ENCODE measurements around the gene LSS.

LSS gene

DNA sequence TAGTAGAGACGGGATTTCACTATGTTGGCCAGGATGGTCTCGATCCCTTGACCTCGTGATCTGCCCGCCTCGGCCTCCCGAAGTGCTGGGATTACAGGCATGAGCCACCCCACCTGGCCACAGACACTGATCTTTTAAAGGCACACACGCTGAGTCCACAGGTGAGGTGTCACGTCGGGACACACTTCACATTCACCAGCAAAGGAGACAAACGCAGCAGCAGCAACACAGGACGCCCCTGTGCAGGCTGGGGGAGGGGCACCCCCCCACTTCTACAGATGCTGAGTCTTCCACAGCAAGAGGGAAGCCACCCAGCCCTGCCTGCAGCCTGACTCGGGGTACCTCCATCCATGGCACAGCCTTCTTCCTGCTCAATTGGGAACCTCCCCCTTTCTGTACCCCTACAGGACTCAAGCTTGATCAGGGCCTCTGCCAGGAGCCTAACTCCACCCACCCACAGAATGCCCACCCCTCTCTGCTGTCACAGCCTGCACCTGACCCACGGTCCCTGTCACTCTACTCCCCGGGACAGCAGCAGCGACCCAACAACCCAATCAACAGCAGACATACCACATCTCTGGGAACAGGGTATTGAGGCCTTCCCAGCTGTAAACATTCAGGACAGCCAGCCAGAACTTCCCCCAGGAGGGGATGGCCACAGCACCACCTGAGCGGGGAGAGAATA is 9.5 kb downstream of the LSS start:
- no peak for DNase-seq

DNA sequence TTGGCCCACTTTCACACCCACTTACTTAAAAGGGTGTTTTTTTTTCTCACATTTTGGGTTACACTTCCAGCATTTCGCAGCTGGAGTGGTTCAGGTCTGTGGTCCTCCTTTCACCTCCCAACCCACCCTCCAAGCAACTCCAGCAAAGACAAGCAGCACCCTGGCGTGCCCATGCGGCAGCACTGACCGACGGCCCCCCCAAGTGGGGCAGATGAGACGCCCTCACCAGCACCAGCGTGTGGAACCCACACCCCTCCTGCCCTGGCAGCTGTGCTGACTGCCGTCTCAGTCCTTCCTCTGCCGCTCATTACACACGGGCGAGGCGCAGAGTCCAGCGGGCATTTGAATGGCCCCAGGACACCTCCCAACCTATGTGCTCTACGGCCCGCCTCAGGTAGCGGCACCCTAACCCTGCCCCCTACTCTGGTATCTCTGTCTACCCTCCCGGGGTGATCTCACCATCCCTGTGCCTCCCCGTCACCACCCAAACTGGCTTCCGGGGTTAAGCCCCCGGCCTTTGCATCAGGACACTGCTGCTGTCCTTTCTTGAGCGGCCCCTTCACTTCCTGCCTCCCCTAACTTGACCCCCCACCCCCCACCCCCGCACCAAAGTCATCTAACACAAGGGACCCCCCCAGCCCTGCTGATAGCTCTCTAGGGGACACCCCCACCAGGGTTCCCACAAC is 10.9 kb downstream of the LSS start:
- DNase-seq, result no peak

DNA sequence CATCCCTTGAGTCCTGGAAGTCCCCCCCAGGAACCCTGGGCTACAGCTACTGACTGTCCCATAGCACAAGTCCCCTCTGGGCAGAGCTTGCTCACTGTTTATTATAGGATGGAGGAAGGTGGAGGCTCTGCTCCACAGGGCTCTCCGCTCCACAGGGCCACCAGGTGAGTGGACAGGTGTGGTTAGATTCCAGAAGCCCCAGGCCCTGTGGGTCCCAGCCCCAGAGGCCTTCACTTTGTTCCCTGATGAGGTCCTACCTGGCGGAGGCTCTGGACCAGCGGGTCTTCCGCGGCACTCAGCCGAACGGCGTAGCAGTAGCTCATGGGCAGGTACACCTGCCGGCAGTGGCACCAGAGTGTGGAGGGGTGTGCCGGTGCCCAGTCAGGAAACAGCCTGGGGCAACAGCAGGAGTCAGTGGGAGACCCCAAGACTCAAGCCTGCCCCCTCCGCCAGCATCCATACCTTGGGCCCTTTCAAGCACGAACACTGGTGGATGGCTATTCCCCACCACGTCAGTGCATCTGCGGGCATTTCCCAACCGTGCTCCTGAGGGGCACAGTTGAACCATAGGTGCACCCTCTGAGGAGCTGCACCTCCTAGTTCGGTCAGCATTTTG is 12.3 kb downstream of the LSS start:
- DNase-seq, result no peak

DNA sequence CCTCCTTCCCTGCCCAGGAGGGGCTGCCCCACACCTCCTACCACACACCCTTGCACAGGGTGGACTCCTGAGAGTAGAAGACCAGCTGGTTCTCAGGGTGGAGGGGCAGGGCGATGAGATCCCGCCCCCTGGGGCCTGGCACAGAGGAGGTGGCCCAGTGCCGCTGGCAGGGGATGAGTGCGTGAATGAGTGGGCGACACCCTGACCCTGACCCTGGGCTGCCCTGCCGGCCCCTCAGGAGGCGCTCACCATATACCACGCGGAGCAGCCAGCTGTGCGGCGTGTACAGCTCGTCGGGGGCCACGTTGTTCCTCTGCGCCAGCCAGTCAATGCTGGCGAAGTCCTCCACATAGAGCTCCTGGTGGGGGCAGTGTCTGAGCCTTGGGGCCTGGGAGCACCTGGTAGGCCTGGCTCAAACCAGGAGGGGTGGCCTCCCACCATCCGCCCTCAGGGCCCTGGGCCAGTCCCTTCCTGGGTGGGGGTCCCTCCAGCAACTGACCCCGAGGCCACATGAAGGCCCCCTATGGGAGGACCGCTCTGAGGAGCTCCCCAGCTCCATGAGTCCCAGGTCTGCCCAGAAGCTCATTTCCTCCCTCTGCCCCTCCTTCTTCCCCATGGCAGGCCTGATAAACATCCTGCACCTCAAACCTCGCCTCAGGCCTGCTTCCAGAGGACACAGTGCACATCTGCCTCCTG is 13.0 kb downstream of the LSS start:
- peak; percentile 14 for DNase-seq

DNA sequence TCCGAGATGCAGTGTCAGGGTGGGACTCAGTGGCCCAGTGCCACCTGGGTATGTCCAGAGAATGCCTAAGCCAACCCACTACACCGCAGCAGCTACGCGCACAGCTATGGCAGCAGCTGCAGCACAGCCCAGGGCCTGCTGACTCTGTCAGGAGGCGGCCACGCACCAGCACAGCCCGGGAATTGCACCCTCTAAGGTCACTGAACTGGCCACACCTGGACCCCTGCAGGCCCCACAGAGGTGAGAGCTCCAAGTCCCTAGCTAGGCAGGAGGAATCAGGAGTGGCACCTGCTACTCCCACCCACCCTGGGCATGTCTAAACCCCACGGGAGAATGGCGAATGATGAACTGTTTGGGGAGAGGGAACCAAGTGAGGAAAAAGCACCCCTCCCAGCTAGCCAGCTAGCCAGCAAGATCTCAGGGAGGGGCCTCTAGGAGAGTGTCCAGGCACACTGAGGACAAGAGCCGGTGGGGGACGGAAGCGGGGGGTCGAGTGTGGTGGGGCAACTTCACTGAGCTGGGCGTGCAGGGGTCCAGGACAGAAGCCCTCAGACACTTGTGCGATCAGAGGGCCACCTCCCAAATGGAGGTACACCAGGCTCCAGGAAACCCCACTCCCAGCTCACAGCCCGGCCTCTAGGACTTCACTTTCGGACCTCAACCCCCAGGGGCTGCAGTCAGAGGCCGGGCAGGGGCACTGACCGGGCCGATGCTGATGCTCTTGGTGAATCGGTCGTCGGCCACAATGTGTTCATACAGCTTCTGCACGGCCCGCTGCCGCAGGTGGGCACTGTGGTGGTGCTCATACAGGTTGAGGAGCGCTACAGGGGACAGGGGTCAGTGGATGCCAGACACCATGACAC is 13.9 kb downstream of the LSS start:
- peak; percentile 10 for DNase-seq

DNA sequence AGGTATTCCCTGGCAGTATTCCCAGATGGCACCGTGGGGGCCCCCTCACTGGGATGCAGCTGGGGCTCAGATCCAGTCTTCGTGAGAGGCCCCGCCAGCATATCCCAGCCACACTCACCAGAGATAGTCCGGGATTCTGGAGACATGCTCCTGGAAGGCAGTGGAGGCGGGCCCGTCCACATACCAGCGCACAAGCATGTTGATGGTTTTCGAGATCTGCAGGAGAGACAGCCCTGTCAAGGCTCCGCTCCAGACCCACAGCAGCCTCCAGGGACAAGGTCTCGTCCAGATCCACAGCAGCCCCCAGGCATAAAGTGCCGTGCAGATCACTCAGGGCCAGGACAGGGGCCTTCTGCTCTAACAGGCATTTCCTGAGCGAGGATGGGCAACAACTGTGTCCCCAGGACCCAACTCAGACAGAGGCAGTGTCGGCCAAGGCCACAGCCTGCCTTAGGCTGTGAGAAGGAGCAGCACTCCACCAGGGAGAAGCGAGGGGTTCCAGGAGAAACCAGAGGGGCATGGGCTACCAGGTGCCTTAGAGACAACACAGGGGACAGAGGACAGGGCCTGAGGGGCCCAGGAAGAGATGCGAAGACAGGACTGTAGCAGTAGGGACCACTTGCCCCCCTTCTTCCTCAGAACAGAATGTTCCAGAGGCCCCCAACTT is 14.8 kb downstream of the LSS start:
- peak; percentile 22 for DNase-seq

DNA sequence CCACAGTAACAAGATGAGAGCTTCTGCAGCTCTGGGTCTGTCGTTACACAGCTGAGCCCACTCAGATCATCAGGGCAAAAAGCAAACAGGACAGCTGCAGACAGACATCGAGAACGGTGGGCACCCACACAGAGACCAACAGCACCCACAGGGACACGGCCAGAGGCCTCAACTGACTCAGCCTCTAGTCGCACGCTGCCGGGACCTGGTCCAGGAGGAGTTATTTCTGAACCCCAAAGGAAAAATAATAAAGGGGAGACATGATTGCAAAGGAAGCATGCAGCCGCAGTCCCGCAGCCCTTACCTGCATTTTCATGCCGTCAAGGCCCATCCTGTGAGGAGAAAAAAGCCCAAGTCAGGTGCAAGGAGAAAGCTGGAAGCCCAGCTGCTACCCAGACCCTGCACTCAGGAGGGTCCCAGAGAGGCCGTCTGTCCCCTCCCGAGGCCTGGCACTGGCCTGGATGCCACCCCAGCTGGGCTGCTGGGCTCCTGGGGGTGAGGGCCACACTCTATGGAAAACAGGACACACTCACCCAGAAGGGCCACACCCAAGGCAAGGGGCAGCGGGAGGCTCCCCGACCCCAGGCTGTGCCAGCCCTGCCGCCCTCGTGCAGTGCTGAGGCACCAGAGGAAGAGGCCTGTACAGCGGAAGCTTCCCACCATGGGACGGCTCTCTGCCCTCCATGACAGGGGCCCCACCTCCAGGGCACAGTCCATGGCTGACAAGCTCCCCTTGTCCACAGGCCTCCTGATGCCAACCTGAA is 15.7 kb downstream of the LSS start:
- DNase-seq, result peak; percentile 10

DNA sequence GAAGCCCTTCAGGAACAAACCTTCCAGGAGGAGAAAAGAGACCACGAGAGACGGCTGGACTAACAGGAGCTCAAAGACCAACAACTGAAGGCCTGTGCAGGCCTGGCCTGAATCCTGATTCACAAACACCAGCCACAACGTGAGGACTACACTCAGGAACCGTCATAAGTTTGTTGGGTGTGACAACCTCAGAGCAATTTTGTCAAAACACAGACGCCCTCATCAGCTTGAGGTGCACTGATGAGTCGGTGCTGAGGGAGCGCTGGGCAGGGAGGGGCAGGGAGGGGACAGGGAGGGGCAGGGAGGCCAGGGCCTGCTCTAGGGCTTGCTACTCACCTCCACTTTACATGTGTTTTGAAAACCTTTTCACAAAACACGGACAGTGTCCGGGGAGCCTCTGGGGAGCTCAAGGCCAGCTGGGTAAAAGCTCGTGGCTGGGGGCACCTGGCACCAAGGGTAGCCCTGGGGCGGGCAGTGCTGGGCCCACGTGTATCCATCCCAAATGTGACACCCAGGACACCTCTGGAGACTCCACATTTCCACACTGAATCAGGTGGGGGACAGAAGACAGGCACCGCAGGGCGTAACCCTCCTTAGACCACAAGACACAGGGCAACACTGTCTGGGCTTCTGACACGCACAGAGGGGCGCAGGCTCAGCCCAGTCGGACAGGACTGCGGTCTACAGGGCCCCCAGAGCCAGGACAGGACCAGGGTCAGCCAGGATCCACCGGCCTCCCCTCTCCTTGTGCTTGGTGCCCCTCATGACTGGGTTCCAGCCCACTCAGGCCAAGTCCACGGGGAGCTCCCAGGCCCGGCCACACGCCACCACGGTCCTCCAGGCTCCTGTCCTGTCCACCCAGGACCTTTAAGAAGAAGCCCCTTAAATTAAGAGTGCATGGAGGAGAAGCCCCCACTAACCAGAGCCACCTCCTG is 16.5 kb downstream of the LSS start:
- peak; percentile 14 for DNase-seq

DNA sequence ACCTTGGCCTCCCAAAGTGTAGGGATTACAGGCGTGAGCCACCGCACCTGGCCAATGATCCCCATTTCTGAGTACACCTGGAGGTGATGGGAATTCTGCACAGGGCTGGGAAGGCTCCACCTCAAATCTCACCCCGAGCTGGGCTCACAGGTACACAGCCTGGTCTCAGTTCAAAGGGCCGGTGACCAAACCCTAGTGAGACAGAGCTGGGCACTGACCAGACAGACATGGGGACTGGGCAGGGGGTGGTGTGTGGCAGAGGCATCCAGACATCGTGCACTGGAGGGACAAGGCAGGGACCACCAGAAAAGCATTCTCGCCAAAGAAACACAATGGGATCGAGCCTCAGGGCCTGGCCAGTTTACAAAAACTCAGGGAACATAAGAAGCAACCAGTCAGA is 17.2 kb downstream of the LSS start:
- DNase-seq, result no peak

DNA sequence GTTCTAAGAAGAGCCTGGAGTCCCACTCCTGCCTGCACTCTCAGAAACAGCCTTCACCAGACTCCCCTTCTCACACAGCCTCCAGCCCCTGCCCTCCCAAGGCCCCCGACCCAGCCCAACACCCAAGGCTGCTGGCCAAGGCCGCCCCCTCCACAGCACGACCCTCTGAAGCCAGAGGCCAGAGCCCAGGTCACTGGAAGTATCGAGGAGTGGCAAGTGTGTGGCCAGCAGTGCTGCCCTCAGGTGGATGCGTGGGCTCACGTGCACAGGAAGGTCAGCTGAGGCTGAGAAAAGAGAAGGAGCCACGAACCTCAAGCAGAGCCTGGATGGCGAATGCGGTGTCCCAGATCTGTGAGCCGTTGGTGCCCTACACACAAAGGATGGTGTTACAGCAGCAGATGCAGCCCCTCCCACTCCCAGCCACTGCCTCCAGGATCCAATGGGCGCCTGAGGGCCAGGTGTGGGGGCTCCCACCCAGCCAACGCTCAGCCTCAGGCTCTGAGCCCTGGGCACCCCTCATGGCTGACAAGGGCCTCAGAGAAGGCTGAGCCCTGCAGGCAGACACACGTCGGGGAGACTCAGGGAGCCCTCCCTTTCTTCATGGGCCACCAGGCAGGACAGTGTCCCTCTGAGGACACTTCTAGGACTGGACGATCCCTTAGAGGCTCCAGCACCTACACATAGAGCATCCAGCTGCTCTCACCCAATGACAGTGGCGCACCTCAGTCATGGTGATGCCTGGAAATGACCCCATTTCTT is 18.0 kb downstream of the LSS start:
- DNase-seq, result peak; percentile 11

DNA sequence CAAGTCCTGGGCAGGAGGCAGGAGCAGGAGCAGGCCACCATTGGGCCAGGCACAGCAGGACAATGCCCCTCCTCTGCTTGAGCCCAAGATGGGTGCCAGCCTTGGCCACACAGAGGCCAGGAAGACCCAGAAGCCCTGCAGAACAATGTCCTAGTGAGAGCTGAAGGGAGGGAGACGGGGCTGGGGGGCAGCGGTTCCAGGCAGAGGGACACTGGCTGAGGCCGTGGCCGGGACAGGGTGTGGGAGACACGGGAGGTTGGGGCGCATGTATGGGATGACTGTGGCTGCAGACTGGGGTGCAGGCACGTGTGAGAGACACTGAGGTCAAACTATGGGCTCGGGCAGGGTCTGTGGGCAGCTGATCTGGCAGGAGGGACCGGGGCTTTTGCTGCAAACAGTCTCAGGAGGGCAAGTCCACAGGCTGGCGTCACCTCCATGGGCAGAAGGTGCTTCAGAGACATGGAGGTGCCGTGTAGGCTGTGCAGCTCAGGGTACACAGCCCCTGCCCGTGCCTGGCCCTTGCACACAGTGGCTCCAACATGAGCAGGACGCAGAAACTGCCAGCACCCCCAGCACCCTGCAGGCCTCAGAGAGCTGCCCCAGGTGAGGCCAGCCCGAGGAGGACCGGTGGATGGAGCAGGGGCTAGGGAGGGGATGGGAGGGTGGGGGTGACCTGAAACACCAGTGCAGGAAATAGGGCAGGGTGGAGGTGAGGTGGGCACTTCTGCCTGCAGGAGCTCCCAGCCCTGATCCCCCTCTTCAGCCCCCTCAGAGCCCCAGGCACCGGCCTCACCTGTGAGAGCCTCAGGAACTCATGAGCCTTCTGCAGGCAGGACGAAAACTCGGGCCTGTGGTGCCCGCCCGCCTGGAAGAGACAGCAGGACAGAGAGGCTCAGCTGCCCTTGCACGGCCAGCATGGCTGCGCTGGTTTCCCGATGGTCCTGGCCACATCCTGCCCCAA is 19.5 kb downstream of the LSS start:
- DNase-seq, result no peak

DNA sequence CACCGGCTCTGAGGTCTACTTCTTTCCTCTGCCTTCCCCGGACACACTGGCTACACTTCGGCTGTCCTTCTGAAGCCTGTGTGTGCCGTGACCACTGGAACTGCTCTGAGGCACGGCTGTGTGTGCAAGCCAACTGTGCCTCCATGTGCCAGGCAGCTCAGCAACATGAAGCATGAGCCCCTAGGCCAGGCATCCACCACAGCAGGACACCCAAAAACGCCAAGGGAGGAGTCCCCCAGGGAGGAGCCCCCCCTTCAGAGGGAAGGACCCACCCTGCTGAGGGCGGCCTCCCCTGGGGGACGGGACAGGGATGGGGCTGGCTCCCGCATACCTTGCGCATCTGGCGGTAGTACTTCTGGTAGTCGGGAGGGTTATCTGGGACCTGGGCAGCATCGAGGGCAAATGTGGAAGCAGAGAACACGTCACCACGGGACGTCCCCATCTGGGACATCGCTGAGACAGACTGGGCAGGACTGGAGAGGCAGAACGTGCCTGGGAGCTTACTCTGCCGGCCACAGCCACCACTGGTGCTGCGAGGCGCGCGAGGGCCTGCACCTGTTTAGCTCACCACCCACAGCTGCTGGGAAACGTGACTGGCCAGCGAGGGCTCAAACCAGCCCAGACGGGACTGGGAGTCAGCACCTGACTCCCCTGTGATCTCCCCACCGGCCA is 20.5 kb downstream of the LSS start:
- DNase-seq, result no peak

DNA sequence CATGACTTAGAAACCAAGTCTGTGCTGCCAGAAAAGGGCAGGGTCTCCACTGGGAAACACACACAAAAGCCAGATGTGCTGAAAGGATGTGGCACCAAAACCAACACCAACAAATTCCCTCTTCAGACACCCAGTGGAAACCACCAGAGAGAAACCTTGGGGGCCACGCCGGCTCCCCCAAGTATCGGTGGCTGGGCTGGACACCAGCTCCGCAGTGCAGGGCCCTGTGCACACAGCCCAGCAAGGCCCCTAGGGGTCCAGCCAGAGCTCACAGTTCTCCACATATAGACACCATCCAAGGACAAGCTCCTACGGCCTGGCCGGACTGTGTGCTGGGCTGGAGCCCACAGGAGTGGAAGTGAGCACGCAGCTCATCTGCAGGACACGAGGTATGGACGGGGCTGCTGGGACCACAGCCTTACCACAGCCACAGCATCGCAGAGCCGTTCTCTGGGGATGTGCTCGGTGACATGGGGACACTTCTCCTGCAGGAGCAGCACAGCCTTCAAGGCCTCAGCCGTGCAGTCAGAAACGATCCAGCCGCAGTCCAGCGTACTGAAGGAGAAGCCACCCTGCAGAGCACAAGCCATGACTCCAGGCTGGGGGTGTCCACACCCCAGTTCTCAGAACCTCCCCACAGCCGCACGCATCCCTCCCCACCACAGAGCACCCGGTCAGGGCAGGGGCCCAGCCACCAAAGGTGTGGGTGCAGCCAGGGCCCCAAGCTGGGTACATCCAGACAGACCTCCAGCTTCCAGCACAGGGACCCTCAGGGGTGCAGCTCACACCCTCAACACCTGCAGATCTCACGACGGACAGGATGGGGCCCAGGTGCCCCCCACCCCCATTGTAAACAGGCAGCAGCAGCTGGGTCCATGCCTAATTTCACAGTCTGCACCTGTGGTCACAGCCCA is 21.3 kb downstream of the LSS start:
- no peak for DNase-seq

DNA sequence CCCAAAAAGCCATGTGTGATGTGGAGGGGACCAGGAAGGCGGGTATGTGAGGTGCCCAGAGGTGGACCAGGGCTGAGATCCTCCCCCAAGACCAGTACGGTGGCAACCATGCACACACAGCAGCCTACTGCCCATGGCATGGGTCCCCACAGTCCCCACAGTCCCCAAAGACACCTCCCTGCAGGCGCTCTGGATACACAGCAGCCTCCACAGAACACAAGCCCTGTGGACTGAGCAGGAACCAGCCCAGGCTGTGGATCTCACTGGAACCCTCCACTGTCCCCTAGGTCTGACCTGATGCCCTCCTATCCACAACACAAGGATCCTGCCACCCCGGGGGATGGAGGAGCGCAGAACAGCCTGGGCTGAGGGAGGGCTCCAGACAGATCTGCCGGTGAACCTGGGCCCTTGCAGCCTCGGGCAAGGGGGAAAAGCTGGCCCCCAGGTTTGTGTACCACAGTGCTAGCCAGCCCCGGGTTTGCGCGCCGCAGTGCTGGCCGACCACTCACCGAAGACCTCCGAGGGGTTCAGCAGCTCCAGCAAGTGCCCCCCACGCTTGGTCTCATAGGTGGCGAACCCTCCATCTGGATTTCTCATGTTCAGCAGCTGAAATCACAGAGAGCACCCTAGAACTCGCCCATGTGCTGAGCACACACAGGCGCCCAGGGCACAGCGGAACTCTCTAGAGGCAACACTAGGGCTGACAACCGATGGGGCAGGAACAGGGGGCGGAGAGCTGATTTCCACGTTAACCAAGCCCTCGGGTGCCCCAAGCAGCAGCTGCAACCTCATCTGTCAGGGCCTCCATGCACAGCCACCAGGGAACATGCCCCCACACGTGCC is 22.2 kb downstream of the LSS start:
- DNase-seq, result no peak

DNA sequence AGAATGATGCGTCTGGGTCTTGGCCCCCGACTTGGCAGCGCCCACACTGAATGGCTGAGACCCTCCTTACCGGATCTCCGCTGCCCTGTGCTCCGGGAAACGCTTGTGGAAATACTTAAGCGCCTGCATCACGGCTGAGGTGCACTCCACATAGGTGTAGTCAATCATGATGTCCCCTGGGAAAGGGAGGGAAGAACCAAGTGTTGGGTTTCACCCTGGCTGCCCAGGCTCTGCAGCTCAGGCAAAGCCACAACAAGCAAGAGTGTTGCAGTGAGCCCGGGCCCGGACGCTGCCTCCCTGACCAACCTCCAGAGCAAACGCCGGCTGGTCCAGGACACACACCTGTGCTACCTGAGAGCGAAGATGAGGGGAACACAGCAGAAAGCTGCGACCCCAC is 22.8 kb downstream of the LSS start:
- DNase-seq, result no peak

DNA sequence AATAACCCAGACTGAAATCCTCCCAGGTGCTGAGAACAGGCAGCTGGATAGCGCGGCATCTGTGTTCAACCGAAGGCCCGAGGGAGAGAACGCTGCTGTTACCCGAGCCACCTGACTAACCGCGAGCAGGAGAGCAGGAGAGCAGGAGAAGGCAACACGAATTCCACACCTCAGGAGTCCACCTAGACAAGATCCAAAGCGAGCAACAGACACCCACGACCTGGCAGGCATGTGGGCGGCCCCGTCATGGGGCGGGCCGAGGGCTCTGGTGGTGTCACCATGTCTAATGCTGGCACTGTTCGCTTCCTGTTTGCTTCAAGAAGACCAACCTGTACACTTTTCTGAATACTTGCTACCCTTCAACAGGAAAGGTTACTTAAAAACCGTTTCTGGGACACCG is 23.4 kb downstream of the LSS start:
- no peak for DNase-seq
